ENCODE measurements around the gene KXD1.

The KXD1 gene

DNA sequence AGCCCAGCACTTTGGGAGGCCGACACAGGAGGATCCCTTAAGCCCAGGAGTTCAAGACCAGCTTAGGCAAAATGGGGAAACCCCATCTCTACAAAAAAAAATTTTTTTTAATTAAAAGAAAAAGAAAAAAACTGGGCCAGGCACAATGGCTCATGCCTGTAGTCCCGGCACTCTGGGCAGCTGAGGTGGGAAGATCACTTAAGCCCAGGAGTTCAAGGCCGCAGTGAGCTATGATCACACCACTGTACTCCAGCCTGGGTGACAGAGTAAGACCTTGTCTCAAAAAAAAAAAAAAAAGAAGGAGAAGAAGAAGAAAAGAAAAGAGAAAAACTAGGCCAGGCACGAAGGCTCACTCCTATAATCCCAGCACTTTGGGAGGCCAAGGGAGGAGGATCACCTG, 40.1 kb upstream of the KXD1 start:
- FAIRE-seq = no peak

DNA sequence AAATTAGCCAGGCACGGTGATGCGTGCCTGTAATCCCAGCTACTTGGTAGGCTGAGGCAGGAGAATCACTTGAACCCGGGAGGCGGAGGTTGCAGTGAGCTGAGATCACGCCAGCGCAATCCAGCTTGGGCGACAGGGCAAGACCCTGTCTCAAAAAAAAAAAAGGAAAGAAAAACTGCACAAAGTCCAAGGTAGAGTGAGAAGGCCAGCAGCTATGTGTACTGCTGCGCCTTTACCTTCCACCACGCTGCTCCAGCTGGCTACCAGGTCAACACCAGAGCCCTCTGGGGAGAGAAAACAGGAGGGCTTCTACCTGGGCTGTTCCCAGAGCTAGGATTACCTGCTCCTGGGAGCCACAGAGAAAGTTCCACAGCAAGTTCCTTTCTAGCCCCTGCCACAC, 39.0 kb upstream of the KXD1 start:
- FAIRE-seq (no peak), DNase-seq (ENCODE audit: insufficient read length, low spot score) (no peak)
- TF ChIP-seq, protein P1, sequence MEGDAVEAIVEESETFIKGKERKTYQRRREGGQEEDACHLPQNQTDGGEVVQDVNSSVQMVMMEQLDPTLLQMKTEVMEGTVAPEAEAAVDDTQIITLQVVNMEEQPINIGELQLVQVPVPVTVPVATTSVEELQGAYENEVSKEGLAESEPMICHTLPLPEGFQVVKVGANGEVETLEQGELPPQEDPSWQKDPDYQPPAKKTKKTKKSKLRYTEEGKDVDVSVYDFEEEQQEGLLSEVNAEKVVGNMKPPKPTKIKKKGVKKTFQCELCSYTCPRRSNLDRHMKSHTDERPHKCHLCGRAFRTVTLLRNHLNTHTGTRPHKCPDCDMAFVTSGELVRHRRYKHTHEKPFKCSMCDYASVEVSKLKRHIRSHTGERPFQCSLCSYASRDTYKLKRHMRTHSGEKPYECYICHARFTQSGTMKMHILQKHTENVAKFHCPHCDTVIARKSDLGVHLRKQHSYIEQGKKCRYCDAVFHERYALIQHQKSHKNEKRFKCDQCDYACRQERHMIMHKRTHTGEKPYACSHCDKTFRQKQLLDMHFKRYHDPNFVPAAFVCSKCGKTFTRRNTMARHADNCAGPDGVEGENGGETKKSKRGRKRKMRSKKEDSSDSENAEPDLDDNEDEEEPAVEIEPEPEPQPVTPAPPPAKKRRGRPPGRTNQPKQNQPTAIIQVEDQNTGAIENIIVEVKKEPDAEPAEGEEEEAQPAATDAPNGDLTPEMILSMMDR (IDR thresholded peaks at IDR 0.05; ENCODE audit: insufficient read depth, missing control alignments) = no peak

More for the DNA sequence above, 40.1 kb upstream of the KXD1 start:
- TF ChIP-seq, protein P1 (IDR thresholded peaks at IDR 0.05; ENCODE audit: insufficient read depth, missing control alignments) = no peak
- no peak for DNase-seq (ENCODE audit: insufficient read length, low spot score)

DNA sequence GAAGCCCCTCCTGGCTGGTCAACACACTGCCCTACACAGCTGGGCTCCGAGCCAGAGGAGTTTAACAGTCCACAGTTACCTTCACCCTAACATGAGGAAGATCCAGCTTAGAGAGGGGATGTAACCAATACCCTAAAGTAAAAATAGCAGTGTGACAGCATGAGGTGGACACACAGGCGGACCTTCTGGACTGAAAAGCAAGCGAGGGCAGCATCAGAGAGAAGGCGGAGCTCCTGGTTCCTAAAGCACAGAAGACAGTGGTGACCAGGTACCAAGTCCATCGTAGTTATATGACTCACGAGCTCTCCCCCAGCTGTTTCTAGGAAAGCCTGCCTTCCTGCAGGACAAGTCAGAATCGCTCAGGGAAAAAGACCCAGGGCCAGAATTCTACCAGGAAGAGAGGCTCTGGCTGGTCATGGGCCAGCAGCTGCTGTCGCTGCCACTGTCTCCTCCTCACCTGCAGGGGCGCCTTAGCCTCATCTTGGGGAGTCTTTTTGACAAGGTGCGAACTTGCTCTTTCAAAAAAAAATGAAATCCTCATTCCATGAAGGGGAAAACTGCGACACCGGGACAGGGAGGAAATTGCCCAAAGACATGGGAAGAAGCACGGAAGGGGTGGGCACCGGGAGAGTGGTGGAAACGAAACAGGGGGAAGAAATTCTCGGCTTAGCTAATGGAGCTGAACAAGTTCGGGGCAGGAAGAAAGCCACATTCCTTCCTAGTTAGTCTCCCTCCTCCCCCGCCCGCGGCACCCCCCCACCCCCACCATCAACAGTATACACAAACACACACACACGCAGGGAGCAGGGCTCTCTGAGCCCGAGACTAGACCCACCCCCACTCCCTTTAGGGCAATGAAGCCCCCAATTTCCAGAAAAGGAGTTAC, 37.5 kb upstream of the KXD1 start:
- DNase-seq (ENCODE audit: insufficient read length, low spot score) = no peak
- TF ChIP-seq, protein P1 (IDR thresholded peaks at IDR 0.05; ENCODE audit: insufficient read depth, missing control alignments) = peak; percentile 70
- FAIRE-seq = no peak

DNA sequence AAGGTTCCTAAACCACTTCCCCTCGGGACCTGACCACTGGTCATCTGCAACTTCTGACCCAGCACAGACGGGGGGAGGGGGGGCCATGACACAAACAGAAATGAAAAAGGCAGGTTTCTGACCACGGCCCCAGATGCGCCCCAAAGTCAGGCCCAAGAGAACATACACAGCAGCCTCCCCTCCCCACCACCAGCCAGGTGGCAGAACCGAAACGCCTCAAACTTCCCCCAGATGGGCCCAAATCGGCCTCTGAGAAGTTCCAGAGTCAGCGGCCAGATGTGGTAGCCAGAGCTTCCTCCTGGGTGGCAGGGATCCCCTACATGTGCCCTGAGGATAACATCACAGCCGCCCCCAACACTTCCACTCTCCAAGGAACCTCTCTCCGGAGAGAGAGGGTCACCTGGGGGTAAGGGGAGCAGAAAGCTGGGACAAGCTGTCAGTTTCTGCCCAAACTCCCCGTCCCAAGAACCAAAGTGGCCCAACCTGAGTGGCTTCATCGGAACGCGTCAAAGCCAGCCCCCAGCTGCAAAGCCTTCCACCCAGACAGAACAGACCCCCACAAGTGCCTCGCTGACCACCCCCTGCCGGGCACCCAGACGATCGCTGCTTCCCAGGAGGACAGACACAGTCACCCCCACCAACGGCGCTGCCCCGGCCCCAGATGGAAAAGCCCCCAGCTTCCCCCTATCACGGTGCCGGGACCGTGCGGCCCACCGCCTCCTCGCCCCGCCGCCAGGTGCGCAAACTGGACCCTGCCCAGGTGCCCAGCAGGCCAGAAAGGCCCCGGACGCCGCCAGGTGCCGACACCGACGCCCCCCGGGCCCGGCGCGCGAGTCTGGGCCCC, 36.6 kb upstream of the KXD1 start:
- TF ChIP-seq, protein P1 (IDR thresholded peaks at IDR 0.05; ENCODE audit: insufficient read depth, missing control alignments) = no peak
- FAIRE-seq (no peak), DNase-seq (ENCODE audit: insufficient read length, low spot score) (no peak)

DNA sequence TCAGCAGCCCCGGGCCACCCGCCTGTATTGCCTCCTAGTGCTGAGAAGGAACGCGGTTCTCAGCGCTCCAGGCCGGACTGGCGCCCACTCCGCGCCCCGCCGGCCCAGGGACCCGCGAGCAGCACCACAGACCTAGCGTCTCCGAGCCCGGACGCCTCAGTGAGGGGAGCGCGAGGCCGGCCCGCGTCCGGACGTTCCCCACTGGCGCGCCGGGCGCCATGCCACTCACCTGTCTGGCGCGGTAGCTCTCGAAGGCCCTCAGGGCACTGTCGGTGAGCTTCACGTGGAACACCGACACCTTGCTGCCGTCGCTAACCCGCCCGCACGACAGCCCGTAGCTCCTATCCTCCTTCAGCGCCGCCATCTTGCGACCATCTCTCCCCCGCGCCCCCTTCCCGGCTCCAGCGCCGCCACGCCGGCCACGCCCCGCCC, 36.0 kb upstream of the KXD1 start, which contains the start of gene ELL:
Gene ELL (minus strand): TSS at position 379 of the 432 bp plus-strand sequence. CDS start 15 bp downstream, at position 364.
- no peak for DNase-seq (ENCODE audit: insufficient read length, low spot score)
- no peak for FAIRE-seq
- TF ChIP-seq, protein P1 (IDR thresholded peaks at IDR 0.05; ENCODE audit: insufficient read depth, missing control alignments) = no peak

DNA sequence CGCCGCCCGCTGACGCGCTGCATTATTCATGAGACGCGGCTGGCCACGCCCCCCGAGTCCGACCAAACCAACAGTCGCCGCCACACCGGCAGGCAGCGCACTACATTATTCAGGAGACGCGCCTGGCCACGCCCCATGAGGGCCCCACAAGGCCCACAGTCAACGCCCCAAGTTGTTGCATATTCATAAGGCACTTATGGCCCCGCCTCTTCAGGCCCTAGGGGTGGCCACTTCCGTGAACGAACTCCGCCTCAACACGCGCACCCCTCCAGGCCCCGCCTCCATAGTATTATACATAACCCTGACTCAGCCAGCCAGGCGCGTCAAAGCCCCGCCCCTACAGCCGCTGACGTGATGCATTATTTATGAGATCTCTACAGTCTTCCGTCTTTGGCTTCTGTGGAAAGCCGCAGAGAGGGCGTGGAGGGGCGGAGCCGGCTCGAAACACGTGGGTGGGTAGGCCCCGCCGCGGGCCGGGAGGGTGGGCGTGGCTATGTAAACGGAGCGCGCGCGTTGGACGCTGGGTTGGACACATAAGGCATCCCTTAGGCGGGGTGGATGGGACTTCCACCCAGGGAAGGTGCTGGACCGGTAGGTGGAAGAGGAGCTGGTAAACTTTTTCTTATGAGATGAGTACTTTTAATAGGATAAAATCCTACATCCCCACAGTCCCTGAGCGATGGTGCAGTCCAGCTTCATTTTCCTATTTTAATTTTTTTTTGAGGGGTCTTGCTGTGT, 35.4 kb upstream of the KXD1 start:
- TF ChIP-seq, protein P1 (IDR thresholded peaks at IDR 0.05; ENCODE audit: insufficient read depth, missing control alignments) = no peak
- DNase-seq (ENCODE audit: insufficient read length, low spot score) = peak; percentile 84
- no peak for FAIRE-seq

Data from D721Med (cell line).